HepG2 (cell line): Measurements from ENCODE around the gene EMC9. TPM values are rescaled to one million over a fixed set of nuclear protein-coding genes. Genes with fewer than 3 reads are reported as not detected.

ENCODE experiments used
- HMG20A ChIP-seq: IDR thresholded peaks from 2 replicates; pipeline ENCODE4 v1.6.1; 2016; ENCODE audit warnings: borderline replicate concordance
- HOXA3 ChIP-seq: sonication (generic); formaldehyde crosslinking; IDR thresholded peaks from 2 replicates; pipeline ENCODE4 v1.5.0; 2020; ENCODE audit warnings: missing genetic modification reagents
- ZFP90 ChIP-seq: sonication (generic); formaldehyde crosslinking; IDR thresholded peaks from 2 replicates; pipeline ENCODE4 v1.8.0; 2022; ENCODE audit warnings: missing genetic modification reagents, mild to moderate bottlenecking, inconsistent platforms, borderline replicate concordance
- ZNF282 ChIP-seq: fragments of 450-650 bp; IDR thresholded peaks from 2 replicates; pipeline ENCODE4 v1.6.1; 2018; ENCODE audit not compliant: partially characterized antibody
- ZNF3 ChIP-seq: IDR thresholded peaks from 2 replicates; pipeline ENCODE4 v1.7.0; 2017; ENCODE audit warnings: inconsistent platforms
- polyA plus RNA-seq, 8 experiments: library from polyadenylated mRNA; depleted of rRNA in 3 of 8; stranded (reverse) in 7 of 8; unstranded in 1 of 8; fragments of >200 nt; fragmentation: Illumina TruSeq in 4 of 8; extraction: Trizol in 4 of 8; gene quantifications; 2 replicates each; pipeline versions ENCODE4 v1.2.1 to v1.2.3, GENCODE V29; 2011 to 2016; ENCODE audit warnings: low read depth in 4 of 8, missing spikeins in 1 of 8, mixed read lengths in 1 of 8; ENCODE audit not compliant: insufficient read depth in 1 of 8
- total RNA-seq, 5 experiments: library from RNA; depleted of rRNA; stranded (reverse); fragments of >200 nt; fragmentation: Illumina TruSeq; extraction: Trizol; gene quantifications; 2 replicates each; pipeline ENCODE4 v1.2.3, GENCODE V29; 2016; ENCODE audit warnings: low read depth in 1 of 5
- TF ChIP-seq, protein P1 (sequence below): IDR thresholded peaks from 2 replicates; pipeline ENCODE4 v1.4.0; 2020; ENCODE audit warnings: mild to moderate bottlenecking, missing genetic modification reagents
- TF ChIP-seq, protein P2 (sequence below): sonication (generic); formaldehyde crosslinking; IDR thresholded peaks from 2 replicates; pipeline ENCODE4 v1.9.0; 2021; ENCODE audit warnings: missing genetic modification reagents, mild to moderate bottlenecking, borderline replicate concordance
- TF ChIP-seq, protein P3 (sequence below), 2 experiments: fragments of 450-650 bp in 1 of 2; sonication (generic) in 1 of 2; formaldehyde crosslinking in 1 of 2; IDR thresholded peaks; 2 replicates each; pipeline versions ENCODE4 v1.6.1 to v1.8.0; 2016 to 2022; ENCODE audit warnings: antibody characterized with exemption in 1 of 2, mild to moderate bottlenecking in 1 of 2, missing genetic modification reagents in 1 of 2
- TF ChIP-seq, protein P4 (sequence below): sonication (generic); formaldehyde crosslinking; IDR thresholded peaks from 2 replicates; pipeline ENCODE4 v1.4.0; 2020; ENCODE audit warnings: missing genetic modification reagents

Gene EMC9
- total and polyA plus RNA-seq, 2 of the 13 experiments (the other 11 are each of a cell fraction or from before 2014, with no cell fraction given): 60.5 to 78.7 TPM

DNA sequence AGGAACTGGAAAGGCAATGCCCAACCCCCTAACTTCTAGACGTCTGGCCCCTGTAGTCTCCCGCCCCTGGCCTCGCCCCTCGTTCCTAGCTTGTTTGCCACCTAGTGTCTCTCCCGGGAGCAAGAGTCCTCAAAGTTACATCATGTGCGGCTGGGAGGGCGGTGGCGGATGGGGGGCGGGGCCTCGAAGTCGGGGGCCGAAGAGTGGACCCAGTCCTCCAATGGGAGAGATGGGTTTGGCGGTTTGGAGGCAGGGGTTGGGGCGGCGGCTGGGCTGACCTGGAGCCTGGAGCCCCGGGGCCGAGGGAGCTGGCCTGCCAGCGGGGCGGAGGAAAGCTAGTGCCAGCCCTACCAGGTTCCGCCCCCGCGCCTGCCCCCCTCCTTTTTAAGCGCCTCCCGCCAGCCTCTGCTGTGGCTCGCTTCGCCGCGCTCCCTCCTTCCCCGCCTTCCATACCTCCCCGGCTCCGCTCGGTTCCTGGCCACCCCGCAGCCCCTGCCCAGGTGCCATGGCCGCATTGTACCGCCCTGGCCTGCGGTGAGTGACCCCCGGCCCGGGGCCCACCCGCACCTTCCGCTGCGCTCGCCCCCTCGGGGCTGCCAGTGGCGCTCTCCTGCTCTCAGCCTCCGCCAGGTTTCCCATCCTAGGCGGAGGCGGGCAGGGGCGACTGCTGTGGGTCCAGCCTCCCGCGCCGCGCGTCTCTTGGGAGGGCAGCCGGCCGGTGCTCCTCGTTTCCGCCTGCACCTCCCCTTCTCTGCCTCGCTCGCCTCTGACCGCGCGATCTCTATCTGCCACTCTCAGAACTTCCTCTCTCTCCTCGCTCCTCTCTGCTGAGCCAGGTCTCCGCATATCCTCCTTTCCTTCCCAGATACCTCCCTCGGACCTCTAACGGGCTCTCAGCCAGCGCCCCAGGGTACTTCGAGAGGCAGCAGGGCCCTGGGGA lies 47.2 kb downstream of the EMC9 start, which contains the start of gene PCK2 (continued):
- TF ChIP-seq, protein P1, sequence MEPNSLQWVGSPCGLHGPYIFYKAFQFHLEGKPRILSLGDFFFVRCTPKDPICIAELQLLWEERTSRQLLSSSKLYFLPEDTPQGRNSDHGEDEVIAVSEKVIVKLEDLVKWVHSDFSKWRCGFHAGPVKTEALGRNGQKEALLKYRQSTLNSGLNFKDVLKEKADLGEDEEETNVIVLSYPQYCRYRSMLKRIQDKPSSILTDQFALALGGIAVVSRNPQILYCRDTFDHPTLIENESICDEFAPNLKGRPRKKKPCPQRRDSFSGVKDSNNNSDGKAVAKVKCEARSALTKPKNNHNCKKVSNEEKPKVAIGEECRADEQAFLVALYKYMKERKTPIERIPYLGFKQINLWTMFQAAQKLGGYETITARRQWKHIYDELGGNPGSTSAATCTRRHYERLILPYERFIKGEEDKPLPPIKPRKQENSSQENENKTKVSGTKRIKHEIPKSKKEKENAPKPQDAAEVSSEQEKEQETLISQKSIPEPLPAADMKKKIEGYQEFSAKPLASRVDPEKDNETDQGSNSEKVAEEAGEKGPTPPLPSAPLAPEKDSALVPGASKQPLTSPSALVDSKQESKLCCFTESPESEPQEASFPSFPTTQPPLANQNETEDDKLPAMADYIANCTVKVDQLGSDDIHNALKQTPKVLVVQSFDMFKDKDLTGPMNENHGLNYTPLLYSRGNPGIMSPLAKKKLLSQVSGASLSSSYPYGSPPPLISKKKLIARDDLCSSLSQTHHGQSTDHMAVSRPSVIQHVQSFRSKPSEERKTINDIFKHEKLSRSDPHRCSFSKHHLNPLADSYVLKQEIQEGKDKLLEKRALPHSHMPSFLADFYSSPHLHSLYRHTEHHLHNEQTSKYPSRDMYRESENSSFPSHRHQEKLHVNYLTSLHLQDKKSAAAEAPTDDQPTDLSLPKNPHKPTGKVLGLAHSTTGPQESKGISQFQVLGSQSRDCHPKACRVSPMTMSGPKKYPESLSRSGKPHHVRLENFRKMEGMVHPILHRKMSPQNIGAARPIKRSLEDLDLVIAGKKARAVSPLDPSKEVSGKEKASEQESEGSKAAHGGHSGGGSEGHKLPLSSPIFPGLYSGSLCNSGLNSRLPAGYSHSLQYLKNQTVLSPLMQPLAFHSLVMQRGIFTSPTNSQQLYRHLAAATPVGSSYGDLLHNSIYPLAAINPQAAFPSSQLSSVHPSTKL (CRISPR knock-in tag): peak; percentile 88
- TF ChIP-seq, protein P2, sequence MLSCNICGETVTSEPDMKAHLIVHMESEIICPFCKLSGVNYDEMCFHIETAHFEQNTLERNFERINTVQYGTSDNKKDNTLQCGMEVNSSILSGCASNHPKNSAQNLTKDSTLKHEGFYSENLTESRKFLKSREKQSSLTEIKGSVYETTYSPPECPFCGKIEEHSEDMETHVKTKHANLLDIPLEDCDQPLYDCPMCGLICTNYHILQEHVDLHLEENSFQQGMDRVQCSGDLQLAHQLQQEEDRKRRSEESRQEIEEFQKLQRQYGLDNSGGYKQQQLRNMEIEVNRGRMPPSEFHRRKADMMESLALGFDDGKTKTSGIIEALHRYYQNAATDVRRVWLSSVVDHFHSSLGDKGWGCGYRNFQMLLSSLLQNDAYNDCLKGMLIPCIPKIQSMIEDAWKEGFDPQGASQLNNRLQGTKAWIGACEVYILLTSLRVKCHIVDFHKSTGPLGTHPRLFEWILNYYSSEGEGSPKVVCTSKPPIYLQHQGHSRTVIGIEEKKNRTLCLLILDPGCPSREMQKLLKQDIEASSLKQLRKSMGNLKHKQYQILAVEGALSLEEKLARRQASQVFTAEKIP: no peak
- peak; percentile 68; the same call in 1 of the 2 replicates for TF ChIP-seq ZNF3 (CRISPR knock-in tag)
- peak; percentile 47; the same call in 1 of the 2 replicates for TF ChIP-seq HMG20A (CRISPR knock-in tag)
- TF ChIP-seq, protein P3, sequence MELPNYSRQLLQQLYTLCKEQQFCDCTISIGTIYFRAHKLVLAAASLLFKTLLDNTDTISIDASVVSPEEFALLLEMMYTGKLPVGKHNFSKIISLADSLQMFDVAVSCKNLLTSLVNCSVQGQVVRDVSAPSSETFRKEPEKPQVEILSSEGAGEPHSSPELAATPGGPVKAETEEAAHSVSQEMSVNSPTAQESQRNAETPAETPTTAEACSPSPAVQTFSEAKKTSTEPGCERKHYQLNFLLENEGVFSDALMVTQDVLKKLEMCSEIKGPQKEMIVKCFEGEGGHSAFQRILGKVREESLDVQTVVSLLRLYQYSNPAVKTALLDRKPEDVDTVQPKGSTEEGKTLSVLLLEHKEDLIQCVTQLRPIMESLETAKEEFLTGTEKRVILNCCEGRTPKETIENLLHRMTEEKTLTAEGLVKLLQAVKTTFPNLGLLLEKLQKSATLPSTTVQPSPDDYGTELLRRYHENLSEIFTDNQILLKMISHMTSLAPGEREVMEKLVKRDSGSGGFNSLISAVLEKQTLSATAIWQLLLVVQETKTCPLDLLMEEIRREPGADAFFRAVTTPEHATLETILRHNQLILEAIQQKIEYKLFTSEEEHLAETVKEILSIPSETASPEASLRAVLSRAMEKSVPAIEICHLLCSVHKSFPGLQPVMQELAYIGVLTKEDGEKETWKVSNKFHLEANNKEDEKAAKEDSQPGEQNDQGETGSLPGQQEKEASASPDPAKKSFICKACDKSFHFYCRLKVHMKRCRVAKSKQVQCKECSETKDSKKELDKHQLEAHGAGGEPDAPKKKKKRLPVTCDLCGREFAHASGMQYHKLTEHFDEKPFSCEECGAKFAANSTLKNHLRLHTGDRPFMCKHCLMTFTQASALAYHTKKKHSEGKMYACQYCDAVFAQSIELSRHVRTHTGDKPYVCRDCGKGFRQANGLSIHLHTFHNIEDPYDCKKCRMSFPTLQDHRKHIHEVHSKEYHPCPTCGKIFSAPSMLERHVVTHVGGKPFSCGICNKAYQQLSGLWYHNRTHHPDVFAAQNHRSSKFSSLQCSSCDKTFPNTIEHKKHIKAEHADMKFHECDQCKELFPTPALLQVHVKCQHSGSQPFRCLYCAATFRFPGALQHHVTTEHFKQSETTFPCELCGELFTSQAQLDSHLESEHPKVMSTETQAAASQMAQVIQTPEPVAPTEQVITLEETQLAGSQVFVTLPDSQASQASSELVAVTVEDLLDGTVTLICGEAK (IDR thresholded peaks at IDR 0.05): no peak
- TF ChIP-seq, protein P3 (CRISPR knock-in tag; IDR thresholded peaks at IDR 0.05): no peak
- peak; percentile 79 for TF ChIP-seq HOXA3 (CRISPR knock-in tag)
- TF ChIP-seq, protein P4, sequence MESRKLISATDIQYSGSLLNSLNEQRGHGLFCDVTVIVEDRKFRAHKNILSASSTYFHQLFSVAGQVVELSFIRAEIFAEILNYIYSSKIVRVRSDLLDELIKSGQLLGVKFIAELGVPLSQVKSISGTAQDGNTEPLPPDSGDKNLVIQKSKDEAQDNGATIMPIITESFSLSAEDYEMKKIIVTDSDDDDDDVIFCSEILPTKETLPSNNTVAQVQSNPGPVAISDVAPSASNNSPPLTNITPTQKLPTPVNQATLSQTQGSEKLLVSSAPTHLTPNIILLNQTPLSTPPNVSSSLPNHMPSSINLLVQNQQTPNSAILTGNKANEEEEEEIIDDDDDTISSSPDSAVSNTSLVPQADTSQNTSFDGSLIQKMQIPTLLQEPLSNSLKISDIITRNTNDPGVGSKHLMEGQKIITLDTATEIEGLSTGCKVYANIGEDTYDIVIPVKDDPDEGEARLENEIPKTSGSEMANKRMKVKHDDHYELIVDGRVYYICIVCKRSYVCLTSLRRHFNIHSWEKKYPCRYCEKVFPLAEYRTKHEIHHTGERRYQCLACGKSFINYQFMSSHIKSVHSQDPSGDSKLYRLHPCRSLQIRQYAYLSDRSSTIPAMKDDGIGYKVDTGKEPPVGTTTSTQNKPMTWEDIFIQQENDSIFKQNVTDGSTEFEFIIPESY: 0 out of 2 replicates have a peak, but pooled peaks have one; percentile 14
- TF ChIP-seq ZFP90 (CRISPR knock-in tag): peak; percentile 96
- TF ChIP-seq ZNF282: peak; percentile 10
